HL-60/S4 treated with retinoic acid at 250 ng/mL for 4 days and 3 days (cell line): ENCODE measurements around the gene SCFD1.

Source experiments
- in situ Hi-C: fragments of 300-500 bp; cut with MboI; formaldehyde crosslinking; loops from 2 replicates; pipeline ENCODE4 v1.7.0; 2022; ENCODE audit warnings: low sequenced_read_pairs

Gene SCFD1

GRCh38 chr14:30753452-30753851 is 131.3 kb downstream of the SCFD1 start:
- in situ Hi-C loops: no loop called here

DNA sequence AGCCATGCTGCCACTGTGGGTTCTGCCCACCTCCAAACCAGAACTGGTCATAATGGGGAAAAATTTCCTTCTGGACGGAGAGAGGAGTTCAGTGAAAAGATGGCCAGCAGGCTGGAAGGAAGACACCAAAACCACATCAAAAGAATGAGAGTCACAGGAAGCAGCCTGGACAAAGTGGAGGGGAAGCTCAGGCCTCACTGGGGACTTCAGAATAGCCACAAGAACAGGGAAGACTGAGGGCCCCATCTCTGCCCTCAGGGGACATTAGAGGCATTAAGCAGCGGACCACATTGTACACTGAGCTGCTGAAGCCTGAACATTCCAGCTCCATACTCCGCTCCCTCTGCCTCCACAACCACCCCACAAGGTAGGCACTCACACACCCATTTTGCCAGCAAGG is 132.7 kb downstream of the SCFD1 start:
- in situ Hi-C loops: no loop called here

- in situ Hi-C loops: no loop called here
These were observed 134.5 kb downstream of the SCFD1 start for GRCh38 chr14:30756594-30756993.

GRCh38 chr14:30757082-30757481 is 135.0 kb downstream of the SCFD1 start:
- in situ Hi-C loops: no loop called here

GRCh38 chr14:30759172-30760125 is 137.3 kb downstream of the SCFD1 start:
- in situ Hi-C loops: no loop called here

GRCh38 chr14:30763891-30764290 is 141.8 kb downstream of the SCFD1 start:
- in situ Hi-C loops: no loop called here

GRCh38 chr14:30767624-30768023 is 145.5 kb downstream of the SCFD1 start:
- in situ Hi-C loops: no loop called here

- in situ Hi-C loops: no loop called here
These were observed 146.7 kb downstream of the SCFD1 start for GRCh38 chr14:30768791-30769190.

GRCh38 chr14:30770376-30770775 is 148.3 kb downstream of the SCFD1 start:
- in situ Hi-C loops: no loop called here

GRCh38 chr14:30771595-30771994 is 149.5 kb downstream of the SCFD1 start:
- in situ Hi-C loops: no loop called here

- in situ Hi-C loops: no loop called here
These were observed 157.1 kb downstream of the SCFD1 start for GRCh38 chr14:30779210-30779609.
